HG02798 (cell line): ENCODE measurements around the gene SBF1.
"Not testable (repeated sequence)": the region's sequence is repeated elsewhere in the genome, so short reads cannot be mapped to it uniquely, and the experiment has no call there.

Experiments used
- ATAC-seq: cut with Tn5 transposase; IDR thresholded peaks from one replicate; pipeline ENCODE4 v1.9.1; 2021; ENCODE audit warnings: mild to moderate bottlenecking; ENCODE audit not compliant: unreplicated experiment, poor library complexity

The SBF1 gene

GRCh38 chr22:50436015-50436830 lies 38.6 kb downstream of the SBF1 start:
- no peak for ATAC-seq

DNA sequence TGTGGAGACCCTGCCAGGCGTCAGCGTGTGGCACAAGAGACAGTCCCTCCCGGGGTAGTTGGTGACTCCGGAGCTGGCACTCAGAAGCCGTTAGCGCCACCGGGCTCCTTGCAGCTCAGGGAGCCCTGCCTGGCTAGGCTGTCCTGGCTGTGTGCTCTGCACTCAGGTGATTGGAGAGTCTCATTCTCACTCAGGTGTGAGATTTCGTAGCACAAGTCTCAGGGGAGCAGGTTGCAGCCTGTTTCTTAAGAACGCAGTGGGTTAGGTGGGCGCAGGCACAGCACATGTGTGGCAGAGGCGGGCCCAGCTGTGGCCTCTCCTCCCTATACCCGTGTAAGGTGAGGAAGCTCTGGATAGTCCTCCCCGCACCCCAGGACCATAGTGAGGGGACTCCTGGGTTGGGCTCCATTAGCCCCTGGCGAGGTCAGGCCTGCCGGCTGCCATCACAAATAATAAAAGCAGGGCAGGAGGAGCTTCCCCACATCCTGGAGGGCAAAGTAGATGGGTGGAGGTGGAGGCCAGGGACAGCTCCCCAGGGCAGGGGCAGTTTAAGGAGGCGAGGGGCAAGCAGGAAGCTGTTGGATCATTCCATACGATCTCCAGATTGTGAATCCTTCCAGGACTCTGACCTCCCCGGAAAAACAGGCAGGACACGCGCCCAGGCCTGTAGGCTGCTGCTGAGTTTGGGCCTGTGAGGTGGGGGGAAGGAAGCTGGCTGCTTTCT lies 39.4 kb downstream of the SBF1 start:
- ATAC-seq: no peak

DNA sequence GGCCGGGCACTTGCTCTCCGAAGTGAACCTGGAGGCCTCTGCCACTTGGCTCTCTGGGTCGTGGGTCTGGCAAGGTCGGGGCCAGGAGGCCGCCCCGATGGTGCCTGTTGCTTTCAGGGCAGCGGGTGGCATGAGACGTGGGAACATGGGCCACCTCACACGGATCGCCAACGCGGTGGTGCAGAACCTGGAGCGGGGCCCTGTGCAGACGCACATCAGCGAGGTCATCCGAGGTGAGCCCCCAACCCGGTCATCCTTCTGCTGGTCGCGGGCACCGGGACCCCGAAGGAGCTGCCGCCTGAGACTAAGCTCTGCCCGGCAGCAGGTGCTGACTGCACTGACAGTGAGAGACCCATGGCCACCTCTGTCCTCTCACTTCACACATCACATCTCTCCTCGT lies 40.0 kb downstream of the SBF1 start:
- no peak for ATAC-seq

GRCh38 chr22:50432877-50433510 lies 41.8 kb downstream of the SBF1 start:
- not testable (repeated sequence) for ATAC-seq

GRCh38 chr22:50432131-50432876 lies 42.5 kb downstream of the SBF1 start:
- no peak for ATAC-seq

DNA sequence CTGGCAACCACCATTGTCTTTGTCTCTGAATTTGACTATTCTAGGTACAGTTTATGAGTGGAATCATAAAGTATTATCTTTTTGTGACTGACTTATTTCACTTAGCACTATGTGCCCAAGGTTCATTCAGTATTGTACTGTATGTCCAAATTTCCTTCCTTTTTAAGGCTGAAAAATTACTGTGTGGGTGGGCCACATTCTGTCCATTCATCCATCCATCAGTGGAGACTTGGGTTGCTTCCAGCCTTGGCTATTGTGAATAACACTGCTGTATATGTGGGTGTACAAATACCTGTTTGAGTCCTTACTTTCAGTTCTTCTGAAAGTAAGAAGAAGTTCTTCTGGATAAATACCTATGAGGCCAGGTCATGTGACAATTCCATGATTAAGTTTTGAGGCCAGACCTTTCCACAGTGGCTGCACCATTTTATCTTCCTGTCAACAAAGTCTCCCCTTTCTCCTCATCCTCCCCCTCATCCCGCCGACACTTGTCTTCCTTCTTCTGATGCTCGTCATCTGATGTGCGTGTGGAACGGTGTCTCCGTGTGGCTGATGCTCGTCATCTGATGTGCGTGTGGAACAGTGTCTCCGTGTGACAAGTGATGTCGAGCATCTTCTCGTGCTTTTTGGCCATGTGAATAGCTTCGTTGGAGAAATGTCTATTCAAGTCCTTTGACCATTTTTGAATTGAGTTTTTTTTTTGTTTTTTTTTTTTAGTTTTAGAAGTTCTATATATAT lies 49.5 kb downstream of the SBF1 start:
- no peak for ATAC-seq

DNA sequence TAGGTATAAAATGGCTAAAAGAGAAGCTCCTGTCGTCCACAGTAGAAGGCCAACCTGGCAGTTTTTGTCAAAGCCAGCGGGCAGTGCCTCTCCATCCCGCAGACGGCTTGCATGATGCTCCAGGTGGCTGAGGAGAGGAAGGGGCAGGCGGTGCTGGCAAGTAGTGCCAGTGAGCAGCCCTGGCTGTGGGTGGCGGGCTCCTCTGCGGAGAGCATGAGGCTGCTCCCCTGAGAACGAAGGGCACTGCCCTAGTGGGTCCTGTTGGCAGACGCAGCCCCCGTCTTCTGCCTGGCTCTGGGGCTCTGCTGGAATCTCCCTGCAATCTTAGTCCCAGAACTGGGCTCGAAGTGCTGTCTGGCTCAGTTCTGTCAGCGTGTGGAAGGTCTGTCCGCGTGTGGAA lies 50.9 kb downstream of the SBF1 start:
- no peak for ATAC-seq

DNA sequence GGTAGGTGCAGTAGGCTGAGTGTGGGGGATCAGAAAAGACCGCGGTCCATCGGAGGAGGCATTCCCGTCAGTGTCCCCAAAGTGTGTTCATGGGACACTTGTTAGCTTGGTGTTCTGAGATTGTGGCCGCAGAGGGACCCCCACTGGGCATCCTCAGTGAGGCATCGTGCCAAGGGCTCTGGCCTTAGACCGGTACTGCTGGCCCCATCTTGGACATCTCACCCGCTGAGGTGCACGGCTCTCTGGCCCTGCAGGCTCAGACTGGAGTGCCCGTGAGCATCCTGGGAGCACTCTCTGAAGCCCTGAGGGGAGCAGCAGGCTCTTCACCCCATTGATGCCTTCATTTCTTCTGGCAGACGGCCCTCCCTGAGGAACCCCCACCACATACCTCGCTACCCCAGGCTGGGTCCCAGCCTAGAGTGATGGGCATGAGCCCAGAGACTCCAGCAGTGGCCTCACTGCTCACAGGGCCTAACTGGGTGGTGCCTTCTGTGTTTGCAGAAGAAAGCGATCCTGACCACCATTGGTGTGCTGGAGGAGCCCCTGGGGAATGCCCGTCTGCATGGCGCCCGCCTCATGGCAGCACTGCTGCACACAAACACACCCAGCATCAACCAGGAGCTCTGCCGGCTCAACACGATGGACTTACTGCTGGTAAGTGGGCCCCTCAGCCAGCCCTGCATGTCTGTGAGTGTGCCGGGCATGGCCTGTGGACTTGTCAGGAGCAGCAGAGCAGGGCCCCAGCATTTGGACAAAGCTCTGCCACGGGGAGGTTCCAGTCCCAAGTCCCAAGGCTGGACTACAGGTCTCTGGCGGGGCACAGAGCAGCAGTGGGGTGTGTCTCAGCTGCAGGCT lies 51.6 kb downstream of the SBF1 start:
- ATAC-seq: no peak

GRCh38 chr22:50422046-50422445 lies 52.8 kb downstream of the SBF1 start:
- no peak for ATAC-seq

DNA sequence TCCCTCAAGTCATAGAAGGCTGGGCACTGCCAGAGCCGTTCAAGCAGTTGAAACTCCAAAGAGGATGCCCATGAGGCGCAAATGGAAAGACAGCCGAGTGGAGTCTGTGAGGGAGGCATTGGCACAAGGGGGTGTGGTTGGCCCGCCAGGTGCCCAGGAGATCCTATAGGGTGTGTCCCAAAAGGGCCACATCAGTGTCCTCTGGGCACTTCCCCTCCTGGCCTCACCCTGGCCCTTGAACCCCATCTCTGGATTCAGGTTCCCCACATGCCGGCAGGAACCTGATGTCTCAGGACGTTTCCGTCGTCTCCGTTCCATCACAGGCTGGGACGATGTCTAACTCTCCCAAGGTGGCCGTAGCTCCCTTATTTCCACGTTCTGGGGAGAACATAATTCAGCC lies 54.3 kb downstream of the SBF1 start:
- no peak for ATAC-seq

DNA sequence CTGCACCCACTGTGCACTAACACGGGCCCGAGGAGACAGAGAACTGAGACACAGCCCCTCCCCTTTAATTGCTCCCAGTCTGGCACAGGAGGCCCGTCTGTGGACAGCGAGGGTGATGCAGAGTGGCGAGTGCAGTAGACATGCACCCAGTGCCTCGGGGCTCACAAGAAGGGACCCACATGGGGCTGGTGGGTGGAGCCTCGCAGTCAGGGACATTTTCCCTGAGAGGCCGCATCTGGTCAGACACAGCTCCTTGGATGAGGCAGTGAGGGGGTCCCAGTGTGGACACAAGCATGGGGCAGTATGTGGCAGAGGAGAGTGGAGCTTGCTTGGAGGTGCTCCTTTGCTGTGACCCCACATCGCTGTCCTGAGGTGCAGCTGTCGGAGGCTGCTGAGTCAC lies 54.8 kb downstream of the SBF1 start:
- ATAC-seq: no peak

- no peak for ATAC-seq
These were observed 55.7 kb downstream of the SBF1 start for GRCh38 chr22:50419116-50419515.

DNA sequence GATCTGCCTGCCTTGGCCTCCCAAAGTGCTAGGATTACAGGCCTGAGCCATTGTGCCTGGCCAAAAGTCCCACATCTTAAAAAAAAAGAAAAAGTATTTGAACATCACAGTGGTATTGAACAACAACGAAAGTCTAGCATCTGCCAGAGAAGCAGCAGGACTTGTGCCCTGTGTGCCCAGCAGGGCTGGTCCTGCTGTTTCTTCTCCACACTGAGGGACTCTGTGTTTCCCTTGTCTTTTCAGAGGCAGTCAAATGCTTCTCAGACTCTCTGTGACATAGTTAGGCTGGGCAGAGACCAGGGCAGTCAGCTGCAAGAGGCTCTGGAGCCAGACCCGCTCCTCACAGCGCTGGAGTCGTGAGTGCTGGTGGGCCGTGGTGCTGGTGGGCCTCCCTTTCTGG lies 56.2 kb downstream of the SBF1 start:
- ATAC-seq: no peak

DNA sequence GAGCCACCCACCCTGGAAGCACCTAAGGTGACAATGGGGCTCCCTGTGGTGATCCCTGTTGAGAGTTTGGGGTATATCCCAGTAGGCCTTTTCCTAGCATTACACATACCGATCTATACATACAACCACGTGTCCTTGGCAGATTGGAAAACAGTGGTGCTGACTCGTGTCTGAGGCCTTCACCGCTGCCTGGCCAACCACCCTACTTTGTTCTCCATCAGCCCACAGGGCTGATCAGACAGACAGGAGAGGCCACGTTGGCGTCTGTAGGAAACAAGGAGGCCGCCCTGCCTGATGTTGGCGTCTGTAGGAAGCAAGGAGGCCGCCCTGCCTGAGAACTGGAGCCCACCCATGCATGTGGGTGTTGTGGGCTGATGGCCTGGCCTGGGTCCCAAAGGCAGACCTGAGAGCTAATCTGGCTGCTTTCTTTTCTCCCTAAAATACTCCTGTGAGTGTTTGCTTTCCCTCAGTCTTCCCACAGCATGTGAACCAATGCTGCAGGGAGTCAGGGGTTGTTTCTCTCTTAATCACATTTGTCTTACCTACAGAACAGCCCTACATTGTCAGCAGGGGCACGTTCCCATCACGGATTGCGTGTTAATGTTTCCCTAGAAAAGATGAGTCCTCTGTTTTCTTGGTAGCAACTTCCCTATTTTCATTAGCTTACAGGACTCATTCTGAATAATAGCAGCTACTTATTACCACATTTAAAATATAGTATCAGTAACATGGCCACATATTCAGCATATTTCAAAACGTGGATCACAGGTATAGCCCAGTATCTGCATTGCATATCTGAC lies 57.2 kb downstream of the SBF1 start:
- no peak for ATAC-seq

DNA sequence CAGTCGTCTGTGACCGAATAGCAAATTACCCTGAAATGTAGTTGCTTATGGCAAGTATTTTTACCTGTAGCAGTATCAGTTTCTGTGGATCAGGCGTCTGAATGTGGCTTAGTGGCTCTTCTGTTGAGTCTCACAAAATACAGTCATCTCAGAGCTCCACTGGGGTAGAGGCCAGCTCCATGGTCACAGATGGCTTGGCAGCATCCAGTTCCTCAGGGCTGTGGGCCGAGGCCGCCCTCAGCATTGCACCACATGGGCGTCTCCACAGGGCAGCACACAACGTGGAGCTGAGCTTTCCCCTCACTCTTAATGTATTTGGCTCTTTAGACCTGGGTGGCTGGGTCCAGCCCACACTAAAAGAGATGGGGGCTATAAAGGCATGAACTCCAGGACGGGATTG lies 57.8 kb downstream of the SBF1 start:
- ATAC-seq: no peak

- no peak for ATAC-seq
These were observed 59.4 kb downstream of the SBF1 start for GRCh38 chr22:50415426-50415825.

DNA sequence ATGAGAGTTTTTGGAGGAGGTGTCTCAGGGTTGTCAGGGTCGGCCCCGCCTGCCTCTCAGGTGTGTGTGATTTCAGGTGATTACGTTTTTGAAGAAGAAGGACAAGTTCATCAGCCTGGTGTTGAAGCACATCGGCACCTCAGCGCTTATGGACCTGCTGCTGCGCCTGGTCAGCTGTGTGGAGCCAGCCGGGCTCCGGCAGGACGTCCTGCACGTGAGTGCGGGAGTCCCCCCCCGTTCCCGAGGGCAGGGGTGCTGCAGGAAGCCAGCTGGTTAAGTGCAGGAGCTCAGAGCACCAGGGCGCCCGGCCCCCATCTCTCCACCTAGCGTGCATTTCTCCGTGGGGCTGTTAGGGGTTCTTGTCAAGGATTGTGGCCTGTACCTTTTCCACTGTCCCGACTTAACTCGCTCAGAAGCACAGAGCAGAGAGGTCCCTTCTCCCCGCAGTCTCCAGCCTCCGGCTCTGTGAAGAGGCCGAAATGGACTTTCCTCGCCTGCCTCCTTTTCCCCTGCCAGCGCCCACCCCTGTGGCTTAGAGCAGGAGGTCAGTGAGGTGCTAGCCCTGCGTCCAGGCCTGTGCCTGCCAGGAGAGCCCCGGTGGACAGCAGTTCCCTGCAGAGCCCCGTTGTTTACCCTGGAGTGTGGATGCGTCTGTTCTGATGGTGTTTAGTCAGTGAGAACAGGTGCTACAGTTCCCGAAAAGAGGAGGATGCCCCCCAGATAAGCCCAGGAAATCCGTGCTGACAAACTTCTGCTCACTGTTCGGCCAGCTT lies 60.2 kb downstream of the SBF1 start:
- ATAC-seq: no peak

- not testable (repeated sequence) for ATAC-seq
These were observed 65.9 kb downstream of the SBF1 start for GRCh38 chr22:50408954-50409353.
